H1 (cell line): ENCODE measurements around the gene PSPH.

ENCODE experiments used
- CHD2 ChIP-seq: IDR thresholded peaks from 2 replicates; pipeline ENCODE4 v1.6.1; 2012; ENCODE audit warnings: low read length, improper control_type of control experiment
- CTCF ChIP-seq, 3 experiments: IDR thresholded peaks; 1 replicate in 2 of 3; 2 replicates in 1 of 3; pipeline versions ENCODE4 v1.5.1 to v1.6.1; 2011; ENCODE audit warnings: low read length in 3 of 3, mild to moderate bottlenecking in 3 of 3, inconsistent platforms in 2 of 3, low read depth in 1 of 3, moderate library complexity in 1 of 3; ENCODE audit not compliant: insufficient read depth in 1 of 3; ENCODE audit errors: control extremely low read depth in 1 of 3
- POLR2A ChIP-seq, 2 experiments: IDR thresholded peaks; 1 replicate in 1 of 2; 2 replicates in 1 of 2; pipeline ENCODE4 v1.6.1; 2011; ENCODE audit warnings: low read depth in 2 of 2, low read length in 2 of 2, mild to moderate bottlenecking in 2 of 2; ENCODE audit errors: control extremely low read depth in 1 of 2
- RXRA ChIP-seq: IDR thresholded peaks from 2 replicates; pipeline ENCODE4 v1.6.1; 2011; ENCODE audit warnings: low read depth, mild to moderate bottlenecking, low read length, moderate library complexity; ENCODE audit not compliant: insufficient read depth
- SP2 ChIP-seq: IDR thresholded peaks from 2 replicates; pipeline ENCODE4 v1.6.1; 2012; ENCODE audit warnings: mild to moderate bottlenecking, low read length, inconsistent platforms
- TF ChIP-seq, protein P1 (sequence below): IDR thresholded peaks from 2 replicates; pipeline ENCODE4 v1.6.1; 2012; ENCODE audit warnings: inconsistent platforms

DNA sequence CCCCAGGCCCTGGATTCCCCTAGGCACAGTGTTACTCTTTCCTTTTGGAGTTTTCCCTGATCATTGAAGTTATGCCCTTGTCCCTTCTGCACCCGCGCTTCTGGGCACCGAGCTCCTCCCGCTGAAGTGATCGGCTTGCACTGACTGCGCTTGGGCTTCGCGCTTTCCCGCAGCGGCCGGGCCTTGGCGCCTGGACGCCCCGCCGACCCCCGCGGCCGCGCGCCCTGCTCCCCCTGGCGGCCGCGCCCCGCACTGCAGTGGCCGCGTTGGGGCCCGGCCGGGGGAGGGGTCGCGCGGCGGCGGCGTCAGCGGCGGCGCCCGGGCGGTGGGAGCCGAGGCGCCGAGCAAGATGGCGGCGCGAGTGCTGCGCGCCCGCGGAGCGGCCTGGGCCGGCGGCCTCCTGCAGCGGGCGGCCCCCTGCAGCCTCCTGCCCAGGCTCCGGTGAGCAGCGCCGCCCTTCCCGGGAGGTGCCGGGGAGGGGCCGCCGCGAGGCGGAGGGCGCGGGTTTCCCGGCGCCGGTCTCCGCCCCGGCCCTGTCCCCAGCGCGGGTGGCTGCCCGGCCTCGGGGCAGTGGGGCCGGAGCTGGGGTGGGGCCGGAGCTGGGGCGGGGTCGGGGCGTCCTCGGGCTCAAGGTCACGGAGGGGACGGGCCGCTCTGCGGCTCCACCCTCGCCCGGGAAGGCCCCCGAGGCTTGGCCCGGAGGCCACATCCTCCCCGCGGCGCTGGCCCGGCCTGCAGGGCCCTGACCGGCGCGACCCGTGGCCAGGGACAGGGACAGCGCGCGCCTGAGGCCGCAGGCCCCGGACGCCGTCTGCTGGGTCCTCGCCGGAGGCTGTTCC is 86.8 kb downstream of the PSPH start, which contains the start of gene NIPSNAP2:
- TF ChIP-seq POLR2A (IDR thresholded peaks at IDR 0.05; ENCODE audit: control extremely low read depth in 1 of 2, low read depth in 2 of 2, low read length in 2 of 2): peak; percentile 30 to 65
- TF ChIP-seq CTCF (IDR thresholded peaks at IDR 0.05; ENCODE audit: control extremely low read depth in 1 of 3, insufficient read depth in 1 of 3, low read depth in 1 of 3, low read length in 3 of 3): peak; percentile 65 to 75 (median 71)
- no peak for TF ChIP-seq RXRA
- no peak for TF ChIP-seq CHD2
- TF ChIP-seq, protein P1, sequence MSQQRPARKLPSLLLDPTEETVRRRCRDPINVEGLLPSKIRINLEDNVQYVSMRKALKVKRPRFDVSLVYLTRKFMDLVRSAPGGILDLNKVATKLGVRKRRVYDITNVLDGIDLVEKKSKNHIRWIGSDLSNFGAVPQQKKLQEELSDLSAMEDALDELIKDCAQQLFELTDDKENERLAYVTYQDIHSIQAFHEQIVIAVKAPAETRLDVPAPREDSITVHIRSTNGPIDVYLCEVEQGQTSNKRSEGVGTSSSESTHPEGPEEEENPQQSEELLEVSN: 0 out of 2 replicates have a peak, but pooled peaks have one; percentile 15
- no peak for TF ChIP-seq SP2
